A673 (cell line): ENCODE measurements around the gene SPON1. TPM values are rescaled to one million over a fixed set of nuclear protein-coding genes. Genes with fewer than 3 reads are reported as not detected.
"Not testable (repeated sequence)": the region's sequence is repeated elsewhere in the genome, so short reads cannot be mapped to it uniquely, and the experiment has no call there.

Experiments
- BruUV-seq: library from RNA; stranded (reverse); fragments of 400-500 nt; replicated peaks from 2 replicates; lab custom pipeline; 2021; lab: Mats Ljungman, UMichigan
- CTCF ChIA-PET: fragments of 300-600 bp; sonication (Branson Sonifier 250); formaldehyde crosslinking; loops from one replicate; lab custom pipeline; 2022; ENCODE audit warnings: antibody characterized with exemption; lab: Charles Lee
- POLR2A ChIA-PET: fragments of 300-600 bp; sonication (Branson Sonifier 250); formaldehyde crosslinking; loops from one replicate; lab custom pipeline; 2022; ENCODE audit warnings: antibody characterized with exemption; ENCODE audit not compliant: low non-redundant PET; lab: Charles Lee
- DNase-seq: peaks from one replicate; pipeline ENCODE4 v3.0.0-alpha.2; 2015; ENCODE audit warnings: low spot score
- H3K27ac ChIP-seq: fragments of 200-600 bp; sonication (generic); 2 replicates; pipeline ENCODE4 v1.5.1; 2016; ENCODE audit warnings: mixed run types, low read depth, mild to moderate bottlenecking, mixed read lengths, antibody characterized with exemption, low read length; ENCODE audit not compliant: poor library complexity, severe bottlenecking
- H3K27me3 ChIP-seq: fragments of 200-600 bp; sonication (generic); replicated peaks from 2 replicates; pipeline ENCODE4 v1.6.1; 2017; ENCODE audit warnings: mixed run types, low read depth, mild to moderate bottlenecking, mixed read lengths, antibody characterized with exemption, low read length; ENCODE audit not compliant: insufficient read depth, poor library complexity
- H3K36me3 ChIP-seq: fragments of 200-600 bp; sonication (generic); 2 replicates; pipeline ENCODE4 v1.6.1; 2016; ENCODE audit warnings: mixed run types, mild to moderate bottlenecking, mixed read lengths, antibody characterized with exemption, low read length; ENCODE audit not compliant: insufficient read depth, poor library complexity, severe bottlenecking
- H3K4me1 ChIP-seq: fragments of 200-600 bp; sonication (generic); 2 replicates; pipeline ENCODE4 v1.6.1; 2017; ENCODE audit warnings: mixed run types, mild to moderate bottlenecking, mixed read lengths, antibody characterized with exemption, low read length; ENCODE audit not compliant: insufficient read depth, poor library complexity, severe bottlenecking
- H3K4me3 ChIP-seq: fragments of 200-600 bp; sonication (generic); 2 replicates; pipeline ENCODE4 v1.5.1; 2016; ENCODE audit warnings: low read depth, mixed run types, mild to moderate bottlenecking, mixed read lengths, low read length; ENCODE audit not compliant: poor library complexity, severe bottlenecking
- H3K9me3 ChIP-seq: fragments of 200-600 bp; sonication (generic); 2 replicates; pipeline ENCODE4 v1.6.1; 2016; ENCODE audit warnings: mixed run types, low read depth, mild to moderate bottlenecking, mixed read lengths, antibody characterized with exemption, low read length; ENCODE audit not compliant: poor library complexity, severe bottlenecking
- EZH2 ChIP-seq: fragments of 200-600 bp; sonication (generic); IDR thresholded peaks from 2 replicates; pipeline ENCODE4 v1.6.1; 2017; ENCODE audit warnings: borderline replicate concordance, low read depth, mild to moderate bottlenecking, mixed read lengths, antibody characterized with exemption, low read length; ENCODE audit not compliant: poor library complexity, severe bottlenecking
- intact Hi-C: fragments of 100-400 bp; cut with micrococcal nuclease; formaldehyde crosslinking; loops from one replicate; pipeline ENCODE4 v1.10.0; 2022; ENCODE audit not compliant: unreplicated experiment
- total RNA-seq: library from RNA; stranded (reverse); gene quantifications from 2 replicates; pipeline ENCODE4 v1.2.3, GENCODE V29; 2021
- TF ChIP-seq, protein P1 (sequence below): fragments of 300-800, 200-600 bp; sonication (generic); conservative IDR thresholded peaks from 2 replicates; pipeline ENCODE4 v1.5.1; 2017; ENCODE audit warnings: low read depth, mild to moderate bottlenecking, antibody characterized with exemption, low read length, moderate library complexity, mixed read lengths

SPON1 gene
- total RNA-seq, 1 experiment from 2014 or later: not detected

DNA sequence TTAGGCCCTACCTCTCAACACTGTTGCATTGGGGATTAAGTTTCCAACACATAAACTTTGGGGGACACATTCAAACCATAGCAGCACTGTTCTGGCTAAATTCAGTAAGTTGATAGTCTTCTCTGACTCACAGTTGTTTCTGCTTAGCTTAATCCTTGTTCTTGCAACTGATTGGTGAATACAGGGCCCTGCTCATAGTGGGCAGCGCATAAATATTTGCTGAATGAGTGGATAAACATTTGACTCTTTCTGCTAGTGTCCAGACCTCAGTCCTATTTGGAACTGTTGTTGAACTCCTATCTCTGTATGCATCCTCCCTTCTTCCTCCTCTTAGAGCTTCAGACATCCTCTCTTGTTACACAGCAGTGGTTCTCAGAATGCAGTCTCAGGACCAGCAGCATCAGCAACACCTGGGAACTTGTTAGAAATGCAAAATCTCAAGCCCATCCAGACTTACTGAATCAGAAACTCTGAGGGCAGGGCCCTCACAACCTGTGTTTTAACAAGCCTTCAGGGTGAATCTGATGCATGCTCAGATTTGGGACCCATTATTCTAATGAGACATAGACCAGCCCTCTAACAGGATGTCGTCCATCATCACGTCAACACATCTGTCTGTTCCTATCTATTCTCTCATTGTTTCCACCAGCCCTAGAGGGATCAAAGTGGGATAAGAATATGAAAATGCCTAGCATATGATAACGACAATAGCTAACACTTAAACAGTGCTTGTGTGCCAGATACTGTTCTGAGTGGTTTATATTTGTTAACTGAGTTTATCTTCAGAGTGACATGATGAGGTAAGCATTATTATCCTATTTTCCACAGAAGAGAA, 22.3 kb downstream of the SPON1 start:
- no peak for TF ChIP-seq EZH2
- TF ChIP-seq, protein P1, sequence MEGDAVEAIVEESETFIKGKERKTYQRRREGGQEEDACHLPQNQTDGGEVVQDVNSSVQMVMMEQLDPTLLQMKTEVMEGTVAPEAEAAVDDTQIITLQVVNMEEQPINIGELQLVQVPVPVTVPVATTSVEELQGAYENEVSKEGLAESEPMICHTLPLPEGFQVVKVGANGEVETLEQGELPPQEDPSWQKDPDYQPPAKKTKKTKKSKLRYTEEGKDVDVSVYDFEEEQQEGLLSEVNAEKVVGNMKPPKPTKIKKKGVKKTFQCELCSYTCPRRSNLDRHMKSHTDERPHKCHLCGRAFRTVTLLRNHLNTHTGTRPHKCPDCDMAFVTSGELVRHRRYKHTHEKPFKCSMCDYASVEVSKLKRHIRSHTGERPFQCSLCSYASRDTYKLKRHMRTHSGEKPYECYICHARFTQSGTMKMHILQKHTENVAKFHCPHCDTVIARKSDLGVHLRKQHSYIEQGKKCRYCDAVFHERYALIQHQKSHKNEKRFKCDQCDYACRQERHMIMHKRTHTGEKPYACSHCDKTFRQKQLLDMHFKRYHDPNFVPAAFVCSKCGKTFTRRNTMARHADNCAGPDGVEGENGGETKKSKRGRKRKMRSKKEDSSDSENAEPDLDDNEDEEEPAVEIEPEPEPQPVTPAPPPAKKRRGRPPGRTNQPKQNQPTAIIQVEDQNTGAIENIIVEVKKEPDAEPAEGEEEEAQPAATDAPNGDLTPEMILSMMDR: no peak
- intact Hi-C loops: no loop called here
- H3K4me1 ChIP-seq: no peaks in the 10 kb centered on the region
- CTCF ChIA-PET: no interaction called here
- H3K27me3 ChIP-seq: no peaks in the 10 kb centered on the region
- DNase-seq: no peak
- no peaks in the 10 kb centered on the region for H3K9me3 ChIP-seq
- no peaks in the 10 kb centered on the region for H3K36me3 ChIP-seq
- no TSS peak for BruUV-seq
- no peak overlapping the region for H3K4me3 ChIP-seq
- POLR2A ChIA-PET: no interaction called here
- no peak overlapping the region for H3K27ac ChIP-seq

DNA sequence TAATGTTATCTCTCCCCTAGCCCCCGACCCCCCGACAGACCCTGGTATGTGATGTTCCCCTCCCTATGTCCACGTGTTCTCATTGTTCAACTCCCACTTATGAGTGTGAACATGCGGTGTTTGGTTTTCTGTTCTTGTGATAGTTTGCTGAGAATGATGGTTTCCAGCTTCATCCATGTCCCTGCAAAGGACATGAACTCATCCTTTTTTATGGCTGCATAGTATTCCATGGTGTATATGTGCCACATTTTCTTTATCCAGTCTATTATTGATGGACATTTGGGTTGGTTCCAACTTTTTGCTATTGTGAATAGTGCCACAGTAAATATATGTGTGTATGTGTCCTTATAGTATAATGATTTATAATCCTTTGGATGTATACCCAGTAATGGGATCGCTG, 24.2 kb downstream of the SPON1 start:
- DNase-seq, intact Hi-C loops, H3K4me1 ChIP-seq, CTCF ChIA-PET, H3K27me3 ChIP-seq, POLR2A ChIA-PET, H3K4me3 ChIP-seq, H3K27ac ChIP-seq, H3K9me3 ChIP-seq, H3K36me3 ChIP-seq, BruUV-seq: not testable (repeated sequence)

GRCh38 chr11:13992158-13992856, 29.8 kb downstream of the SPON1 start:
- not testable (repeated sequence) for BruUV-seq

GRCh38 chr11:13993096-13993765, 30.7 kb downstream of the SPON1 start:
- DNase-seq: no peak
- H3K27me3 ChIP-seq: peaks cover 25% of the 10 kb centered on the region
- CTCF ChIA-PET: no interaction called here
- no TSS peak for BruUV-seq
- no peak overlapping the region for H3K4me3 ChIP-seq
- no peaks in the 10 kb centered on the region for H3K36me3 ChIP-seq
- POLR2A ChIA-PET: no interaction called here
- H3K27ac ChIP-seq: no peak overlapping the region
- intact Hi-C loops: no loop called here
- no peaks in the 10 kb centered on the region for H3K4me1 ChIP-seq
- no peaks in the 10 kb centered on the region for H3K9me3 ChIP-seq
- TF ChIP-seq, protein P1: no peak
- TF ChIP-seq EZH2: no peak

More at GRCh38 chr11:13992158-13992856, 29.8 kb downstream of the SPON1 start:
- intact Hi-C loops, DNase-seq, H3K27ac ChIP-seq, CTCF ChIA-PET, H3K9me3 ChIP-seq, H3K36me3 ChIP-seq, H3K4me1 ChIP-seq, H3K4me3 ChIP-seq, POLR2A ChIA-PET: not testable (repeated sequence)
- peaks cover 25% of the 10 kb centered on the region for H3K27me3 ChIP-seq
